HS-5 (cell line): ENCODE results near the gene PCNX1.
"Not testable (repeated sequence)": the region's sequence is repeated elsewhere in the genome, so short reads cannot be mapped to it uniquely, and the experiment has no call there.

Experiments used
- DNase-seq: peaks from one replicate; pipeline ENCODE4 v3.0.0-alpha.2; 2012; ENCODE audit warnings: low read depth

PCNX1 gene

DNA sequence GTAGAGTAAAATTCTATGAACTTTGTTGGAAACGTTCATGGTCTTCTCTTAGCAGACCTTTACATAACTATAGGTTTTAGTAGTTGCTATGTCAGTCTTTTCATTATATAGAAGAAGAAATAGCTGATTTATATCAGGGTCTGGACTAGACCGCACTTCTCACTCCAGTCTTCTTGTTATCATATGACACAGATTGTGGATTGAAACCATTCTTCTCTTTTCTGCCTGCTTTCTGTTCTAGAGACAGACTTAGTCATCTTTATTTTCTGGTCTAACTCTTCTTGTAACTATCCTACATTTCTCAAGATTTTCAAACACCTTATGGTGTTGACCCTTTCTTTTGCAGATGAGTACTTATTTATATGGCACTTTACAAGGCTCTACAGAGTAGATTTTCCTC, 55.7 kb downstream of the PCNX1 start:
- no peak for DNase-seq

DNA sequence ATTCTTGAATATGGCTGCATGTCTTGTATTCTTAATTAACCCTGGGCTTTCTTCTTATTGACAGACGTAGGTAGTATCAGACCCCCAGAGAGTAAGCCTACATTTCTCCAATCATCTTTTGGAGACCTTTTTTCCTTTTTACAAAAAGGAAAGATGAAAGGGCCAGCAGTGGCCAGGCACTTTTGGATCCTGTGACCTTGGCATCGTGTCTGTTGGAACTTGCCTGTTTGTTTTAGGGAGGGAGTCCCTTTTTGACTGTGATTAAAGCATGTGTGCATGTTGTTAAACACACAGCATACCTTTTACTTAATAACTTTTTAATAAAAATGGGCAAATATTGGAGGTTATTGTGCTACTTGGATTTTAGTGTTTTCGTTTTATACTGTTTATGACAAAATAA, 57.2 kb downstream of the PCNX1 start:
- DNase-seq, result no peak

DNA sequence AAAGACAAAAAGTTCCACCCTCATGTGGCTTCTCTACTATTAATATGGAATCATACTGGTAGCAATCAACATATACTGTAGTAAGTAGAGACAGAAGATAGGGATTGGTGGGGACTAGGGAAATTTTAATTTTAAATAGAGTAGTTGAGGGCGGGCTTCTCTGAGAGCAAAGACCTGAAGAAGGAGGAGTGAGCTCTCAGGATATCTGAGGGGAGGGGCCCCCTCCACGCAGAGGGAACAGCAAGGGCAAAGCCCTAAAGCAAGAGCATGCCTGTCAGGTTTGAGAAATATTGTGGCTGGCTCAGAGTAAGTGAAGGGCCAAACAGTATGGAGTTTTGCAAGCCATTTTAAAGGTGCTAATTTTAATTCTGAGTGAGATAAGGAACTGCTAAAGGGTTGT, 64.3 kb downstream of the PCNX1 start:
- no peak for DNase-seq

DNA sequence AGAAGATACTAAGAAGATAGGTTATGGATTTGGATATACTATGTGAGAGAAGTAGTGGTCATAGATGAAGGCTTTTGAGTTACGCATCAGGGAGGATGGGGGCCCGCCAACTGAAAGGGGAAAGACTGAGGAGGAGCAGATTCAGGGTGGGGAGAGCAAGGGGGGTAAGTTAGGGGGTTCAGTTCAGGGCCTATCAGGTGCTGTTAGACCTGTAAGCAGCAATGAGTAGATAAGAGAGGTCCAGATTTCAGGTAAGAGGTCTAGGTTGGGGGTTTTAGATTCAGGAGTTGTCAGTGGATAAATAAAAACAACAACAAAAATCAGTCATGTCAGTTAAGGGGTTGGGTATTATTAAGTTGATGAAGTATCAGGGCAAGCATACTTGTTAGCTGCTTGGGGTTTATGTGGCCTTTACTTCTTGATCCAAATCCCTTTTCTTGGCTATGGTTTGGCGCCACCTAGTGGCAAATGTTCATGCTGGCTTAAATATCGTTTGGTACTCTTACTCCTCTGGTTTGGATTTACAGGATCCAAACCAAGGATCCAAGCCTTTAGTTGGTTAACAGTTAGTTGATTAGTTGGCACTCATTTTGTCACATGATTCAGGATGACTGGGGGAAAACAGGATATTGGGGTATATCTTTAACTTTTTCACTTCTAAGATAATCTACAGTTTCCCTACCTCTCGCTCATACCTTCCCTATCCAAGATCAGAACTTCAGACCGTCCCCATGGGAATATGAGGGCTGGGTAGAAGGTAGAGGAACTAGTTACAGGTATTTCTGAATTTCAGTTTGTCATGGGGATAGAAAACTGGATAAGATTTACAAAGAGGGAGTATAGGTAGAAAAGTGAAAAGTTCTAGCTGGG, 65.1 kb downstream of the PCNX1 start:
- DNase-seq, result peak; percentile 43

DNA sequence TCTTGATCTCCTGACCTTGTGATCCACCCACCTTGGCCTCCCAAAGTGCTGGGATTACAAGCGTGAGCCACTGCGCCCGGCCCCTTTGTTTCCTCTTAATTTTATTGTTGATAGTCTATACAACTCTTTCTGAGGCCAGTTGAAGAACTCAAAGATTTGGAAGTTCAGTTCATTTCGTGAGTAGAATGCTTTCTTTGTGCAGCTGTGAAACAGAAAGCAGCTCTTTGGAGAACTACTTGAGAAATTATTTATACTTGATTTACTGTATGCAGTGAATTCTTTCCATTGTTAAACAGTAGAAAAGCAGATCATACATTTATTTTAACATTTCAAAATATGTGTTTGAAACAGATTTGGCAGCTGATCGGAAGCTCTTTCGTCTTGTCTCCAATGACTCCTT, 69.3 kb downstream of the PCNX1 start:
- no peak for DNase-seq

DNA sequence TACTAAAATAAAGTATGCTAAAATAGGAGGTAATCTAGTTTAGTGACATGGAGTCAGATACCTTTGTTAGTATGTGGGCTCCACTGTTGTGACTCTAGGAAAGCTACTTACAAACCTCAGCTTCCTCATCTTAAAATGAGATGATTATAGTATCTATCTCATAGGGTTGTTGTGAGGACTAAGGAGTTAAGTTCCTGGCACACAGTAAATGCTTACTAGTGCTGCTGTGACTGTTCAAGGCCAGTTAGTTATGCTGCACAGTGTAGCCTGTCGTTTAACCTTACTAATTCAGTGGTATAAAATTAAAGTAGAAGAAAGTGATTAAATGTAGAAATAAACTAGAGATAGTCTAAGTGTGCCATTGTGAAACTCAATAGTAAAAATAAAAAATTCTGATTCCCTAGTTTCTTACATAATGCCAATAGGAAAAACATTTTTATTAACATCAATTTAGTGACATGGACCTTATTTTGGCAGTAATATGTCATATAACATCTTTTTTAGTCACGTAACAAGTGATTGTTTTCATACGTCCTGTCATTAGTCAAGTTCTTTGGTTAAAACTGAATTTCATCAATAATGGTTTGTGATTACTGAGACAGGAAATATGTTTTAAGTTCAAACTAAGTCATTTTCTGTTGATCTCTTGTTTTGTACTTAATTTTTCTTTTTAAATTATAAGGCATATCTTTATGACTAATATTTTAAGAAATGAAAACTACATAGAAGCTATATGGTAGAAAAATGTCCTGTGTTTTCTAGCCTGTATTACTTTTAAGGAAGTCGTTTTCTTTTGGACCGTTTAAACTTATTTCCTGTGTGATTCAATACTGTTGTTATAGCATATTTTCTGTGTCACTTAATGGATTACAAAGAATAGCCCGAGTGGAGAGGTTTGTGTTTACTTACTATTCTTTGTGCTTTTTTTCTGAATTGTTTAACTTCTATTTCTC, 74.0 kb downstream of the PCNX1 start:
- no peak for DNase-seq

DNA sequence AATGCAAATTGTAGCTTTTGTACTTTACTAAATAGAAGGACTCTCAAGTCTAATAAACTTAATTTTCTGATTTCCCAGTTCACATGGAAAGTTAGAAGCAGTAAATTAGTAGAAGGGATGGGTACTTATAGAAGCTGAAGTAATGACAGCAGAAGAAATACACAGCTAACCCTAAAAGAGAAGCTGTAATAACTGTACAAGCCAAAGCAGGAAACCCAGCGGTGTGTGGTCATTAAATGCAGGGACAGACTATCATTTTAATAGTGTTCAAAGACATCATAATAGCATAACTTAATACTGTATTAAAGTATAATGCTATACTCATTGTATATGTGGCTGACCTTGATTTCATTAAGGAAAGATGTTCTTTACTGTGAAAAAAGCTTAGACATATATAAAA, 74.9 kb downstream of the PCNX1 start:
- DNase-seq, result no peak

DNA sequence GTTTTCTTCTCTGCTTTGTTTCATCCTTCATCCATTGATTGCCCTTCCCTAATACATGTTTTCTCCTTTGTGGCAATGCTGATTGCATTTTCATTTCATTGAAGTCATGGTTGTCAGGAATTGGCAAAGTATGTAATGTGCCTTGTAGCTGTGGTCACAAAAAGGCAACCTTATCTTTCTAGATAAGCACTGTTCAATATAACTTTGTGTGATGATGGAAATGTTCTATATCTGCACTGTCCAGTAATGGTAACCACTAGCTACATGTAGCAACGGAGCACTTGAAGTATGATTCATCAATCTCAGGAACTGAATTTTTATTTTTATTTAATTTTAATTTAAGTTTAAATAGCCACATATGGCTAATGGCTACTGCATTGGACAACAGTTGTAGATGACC, 79.8 kb downstream of the PCNX1 start:
- DNase-seq, result no peak

DNA sequence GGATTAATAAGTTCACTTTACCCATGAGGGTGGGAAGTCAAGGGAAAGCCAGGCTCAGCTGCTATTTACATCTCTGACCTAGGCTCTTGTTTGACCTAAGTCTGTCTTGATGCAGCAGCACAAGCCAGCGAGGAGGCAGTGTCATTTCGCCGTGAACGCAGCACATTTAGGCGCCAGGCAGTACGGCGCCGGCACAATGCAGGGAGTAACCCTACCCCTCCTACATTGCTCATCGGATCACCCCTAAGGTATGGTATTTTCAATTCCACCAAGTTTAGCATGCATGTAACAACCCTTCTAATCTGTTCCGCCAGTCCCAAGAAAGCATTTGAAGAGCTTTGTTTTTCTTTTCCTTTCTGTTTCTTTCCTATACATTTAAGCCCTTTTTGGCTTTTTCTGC, 81.2 kb downstream of the PCNX1 start:
- DNase-seq, result no peak

DNA sequence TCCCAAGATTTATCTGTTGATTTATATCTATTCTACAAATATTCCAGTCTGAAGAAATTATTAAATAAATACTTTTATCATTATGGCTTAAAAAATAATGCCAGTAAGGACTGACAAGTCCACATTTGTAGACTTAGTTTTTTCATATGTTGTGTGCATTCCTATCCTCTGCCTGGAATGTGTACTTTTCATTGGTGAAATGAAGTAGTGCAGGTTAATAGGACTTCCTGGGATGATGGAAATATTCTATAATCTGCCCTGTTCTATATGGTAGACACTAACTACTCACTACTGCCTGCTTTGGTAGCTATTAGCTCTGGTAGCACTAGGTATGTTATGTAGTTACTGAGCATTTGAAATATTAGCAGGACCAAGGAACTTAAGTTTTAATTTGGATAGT, 86.7 kb downstream of the PCNX1 start:
- DNase-seq, result no peak

DNA sequence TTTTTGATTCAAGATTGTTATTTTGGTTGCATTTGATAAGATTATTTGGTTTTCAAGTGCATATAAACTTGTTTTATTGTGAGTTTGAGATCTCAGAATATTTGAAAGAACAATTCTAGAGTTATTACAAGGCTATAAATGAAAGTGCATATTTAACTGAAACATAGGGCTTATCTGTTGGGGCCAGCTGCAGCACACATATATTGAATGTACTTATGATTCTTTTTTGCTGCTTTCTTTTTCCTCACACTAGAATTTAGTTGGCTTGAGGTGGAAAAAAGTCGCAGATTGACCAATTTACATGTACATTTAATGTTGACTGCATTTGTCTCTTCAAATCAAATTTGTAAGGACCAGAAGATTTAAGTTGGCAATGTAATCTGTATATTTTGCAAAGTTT, 88.0 kb downstream of the PCNX1 start:
- no peak for DNase-seq

DNA sequence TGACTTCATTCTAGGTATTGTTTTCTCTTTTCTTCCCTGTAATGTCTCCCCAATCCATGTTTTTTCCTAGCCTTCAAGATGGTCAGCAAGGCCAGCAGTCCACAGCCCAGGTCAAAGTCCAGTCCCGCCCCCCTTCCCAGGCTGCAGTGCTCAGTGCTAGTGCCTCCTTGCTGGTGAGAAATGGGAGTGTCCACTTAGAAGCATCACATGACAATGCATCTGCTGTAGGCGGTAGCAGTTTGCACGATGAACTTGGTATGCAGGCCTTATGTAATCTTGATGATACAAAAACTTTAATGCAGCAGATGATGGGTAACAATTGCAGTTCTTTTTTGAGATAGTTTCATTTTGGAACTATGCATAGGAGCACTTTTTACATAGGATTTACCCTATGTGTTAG, 88.4 kb downstream of the PCNX1 start:
- DNase-seq, result no peak

DNA sequence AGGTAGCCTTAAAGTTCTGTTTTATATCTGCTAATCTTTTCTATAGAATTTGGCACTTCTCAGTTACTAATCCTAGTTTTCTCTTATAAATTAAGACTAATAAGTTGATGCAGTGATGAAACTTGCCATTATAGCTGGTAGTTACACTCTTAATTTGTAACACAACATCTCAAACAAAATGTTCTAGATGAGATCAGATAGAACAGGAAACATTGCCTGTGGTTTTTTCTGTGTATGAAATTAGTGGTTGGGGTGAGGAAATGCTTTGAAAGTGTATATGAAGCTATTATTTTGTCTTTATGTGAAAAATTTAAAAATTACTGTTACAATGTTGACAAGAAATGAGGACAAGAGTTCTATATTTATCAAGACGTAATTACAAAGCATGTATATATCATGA, 91.9 kb downstream of the PCNX1 start:
- no peak for DNase-seq

DNA sequence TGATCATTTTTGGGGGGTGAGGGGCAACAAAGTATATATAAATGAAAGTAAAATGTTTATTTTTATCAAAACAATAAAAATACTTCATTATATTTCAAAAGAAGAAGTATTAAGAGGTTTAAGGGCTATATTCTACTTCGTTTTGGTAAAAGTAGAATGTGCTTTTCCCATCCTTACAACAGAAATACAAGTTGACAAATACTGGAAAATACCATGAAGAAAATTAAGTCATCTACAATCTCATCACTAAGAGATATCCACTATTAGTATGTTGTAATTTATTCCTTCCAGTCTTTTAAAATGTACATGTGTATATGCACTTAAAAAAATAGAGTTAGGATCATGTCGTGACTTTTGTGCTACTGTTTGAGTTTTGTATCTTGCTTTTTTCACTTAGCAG, 92.8 kb downstream of the PCNX1 start:
- DNase-seq, result no peak

DNA sequence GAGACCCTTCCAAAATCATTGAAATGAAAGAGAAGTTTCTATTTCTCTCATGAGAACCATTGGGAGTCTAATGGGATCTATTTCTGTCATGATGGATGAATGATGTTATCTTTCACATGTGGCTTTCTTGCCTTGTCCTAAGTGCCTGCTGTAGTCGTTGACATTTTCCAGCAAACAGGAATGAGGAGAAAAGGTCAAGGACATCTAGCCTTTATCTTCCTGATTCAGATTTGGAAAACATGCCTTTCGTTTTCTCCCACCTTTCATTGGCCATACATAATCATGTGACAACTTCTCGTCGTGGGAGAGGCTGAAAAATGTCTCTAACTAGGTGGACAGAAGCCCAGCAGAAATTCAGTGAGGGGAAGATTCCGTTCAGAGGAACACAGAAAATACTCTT, 94.5 kb downstream of the PCNX1 start:
- DNase-seq, result no peak

DNA sequence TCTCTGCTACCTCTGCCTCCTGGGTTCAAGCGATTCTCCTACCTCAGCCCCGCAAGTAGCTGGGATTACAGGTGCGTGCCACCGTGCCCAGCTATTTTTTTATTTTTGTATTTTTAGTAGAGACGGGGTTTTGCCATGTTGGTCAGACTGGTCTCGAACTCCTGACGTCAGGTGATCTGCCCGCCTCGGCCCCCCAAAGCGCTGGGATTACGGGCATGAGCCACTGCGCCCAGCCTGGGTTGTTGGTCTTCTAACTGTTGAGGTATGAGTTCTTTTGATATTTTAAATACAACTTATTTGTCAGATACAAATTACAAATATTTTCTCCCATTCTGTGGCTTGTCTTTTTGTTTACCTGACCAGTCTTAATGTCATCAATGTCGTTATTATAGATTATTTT, 95.9 kb downstream of the PCNX1 start:
- no peak for DNase-seq

DNA sequence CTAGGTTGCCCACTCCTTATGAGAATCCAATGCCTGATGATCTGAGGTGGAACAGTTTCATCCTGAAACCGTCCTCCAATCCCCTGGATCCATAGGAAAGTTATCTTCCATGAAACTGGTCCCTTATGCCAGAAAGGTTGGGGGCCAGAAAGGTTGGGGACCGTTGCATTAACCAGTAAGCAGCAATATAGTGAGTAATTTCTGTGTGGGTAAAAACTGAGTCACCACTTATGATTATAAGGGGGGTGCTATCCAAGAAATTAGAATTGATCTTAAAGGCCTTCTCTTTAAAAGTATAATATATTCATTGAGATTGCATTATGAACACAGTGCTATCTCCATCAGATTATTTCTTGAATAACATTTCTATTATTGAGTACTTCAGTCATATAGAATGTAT, 97.2 kb downstream of the PCNX1 start:
- DNase-seq, result no peak

DNA sequence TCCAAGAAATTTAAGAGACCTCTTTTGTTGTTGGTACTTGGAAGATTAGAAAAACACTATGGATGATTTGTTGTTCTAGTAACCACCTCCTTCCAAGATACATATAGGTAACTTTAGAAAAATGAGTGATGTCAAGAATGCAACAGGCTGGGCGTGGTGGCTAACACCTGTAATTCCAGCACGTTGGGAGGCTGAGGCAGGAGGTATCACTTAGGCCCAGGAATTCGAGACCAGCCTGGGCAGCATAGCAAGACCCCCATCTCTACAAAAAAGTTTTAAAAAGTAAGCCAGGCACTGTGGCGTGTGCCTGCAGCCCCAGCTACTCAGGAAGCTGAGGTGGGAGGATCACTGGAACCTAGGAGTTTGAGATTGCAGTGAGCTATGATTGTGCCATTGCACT, 97.8 kb downstream of the PCNX1 start:
- DNase-seq, result no peak

DNA sequence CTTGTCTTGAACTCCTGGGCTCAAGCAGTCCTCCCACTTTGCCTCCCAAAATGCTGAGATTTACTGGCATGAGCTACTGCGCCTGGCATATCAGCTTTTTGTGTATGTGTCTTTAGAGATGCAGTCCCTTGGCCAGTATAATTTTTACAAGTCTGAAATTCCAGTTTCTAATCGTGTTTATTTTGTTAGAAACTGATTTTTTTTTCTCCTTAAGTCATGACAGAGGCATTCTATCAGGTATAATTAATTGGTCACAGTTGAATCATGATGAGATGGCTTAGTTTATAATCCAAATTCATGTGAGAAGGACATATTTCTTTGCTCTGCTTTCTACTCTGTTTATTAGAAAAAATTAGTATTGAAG, 98.9 kb downstream of the PCNX1 start:
- no peak for DNase-seq

DNA sequence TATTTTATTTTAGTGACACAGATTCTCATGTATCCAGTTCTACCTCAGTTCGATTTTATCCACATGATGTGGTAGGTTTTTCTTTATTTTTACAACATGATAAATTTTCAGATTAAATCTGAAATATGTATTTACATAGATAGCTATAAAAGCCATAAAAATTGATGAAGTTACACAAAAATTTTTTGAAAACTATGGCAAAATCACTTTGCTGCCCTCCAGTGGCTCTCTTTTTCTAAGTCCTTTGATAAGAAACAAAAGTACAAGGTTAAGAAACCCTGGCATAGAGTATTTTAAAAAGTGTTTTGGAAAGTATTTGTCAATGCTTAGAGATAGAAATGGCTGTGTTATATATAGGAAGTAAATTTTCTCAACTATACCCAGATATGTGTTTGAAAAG, 104.2 kb downstream of the PCNX1 start:
- no peak for DNase-seq

DNA sequence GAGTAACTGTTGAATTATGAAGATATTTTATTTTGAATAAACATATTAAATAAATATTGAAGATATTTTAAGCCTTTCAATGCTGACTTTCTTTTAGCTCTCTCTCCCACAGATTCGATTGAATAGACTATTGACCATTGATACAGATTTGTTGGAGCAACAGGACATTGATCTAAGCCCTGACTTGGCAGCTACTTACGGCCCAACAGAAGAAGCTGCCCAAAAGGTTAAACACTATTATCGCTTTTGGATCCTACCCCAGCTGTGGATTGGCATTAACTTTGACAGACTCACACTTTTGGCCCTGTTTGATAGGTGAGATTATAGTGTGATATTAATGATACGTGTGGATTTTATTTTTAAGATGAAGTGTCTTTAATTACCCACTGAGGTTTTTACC, 105.6 kb downstream of the PCNX1 start:
- no peak for DNase-seq

DNA sequence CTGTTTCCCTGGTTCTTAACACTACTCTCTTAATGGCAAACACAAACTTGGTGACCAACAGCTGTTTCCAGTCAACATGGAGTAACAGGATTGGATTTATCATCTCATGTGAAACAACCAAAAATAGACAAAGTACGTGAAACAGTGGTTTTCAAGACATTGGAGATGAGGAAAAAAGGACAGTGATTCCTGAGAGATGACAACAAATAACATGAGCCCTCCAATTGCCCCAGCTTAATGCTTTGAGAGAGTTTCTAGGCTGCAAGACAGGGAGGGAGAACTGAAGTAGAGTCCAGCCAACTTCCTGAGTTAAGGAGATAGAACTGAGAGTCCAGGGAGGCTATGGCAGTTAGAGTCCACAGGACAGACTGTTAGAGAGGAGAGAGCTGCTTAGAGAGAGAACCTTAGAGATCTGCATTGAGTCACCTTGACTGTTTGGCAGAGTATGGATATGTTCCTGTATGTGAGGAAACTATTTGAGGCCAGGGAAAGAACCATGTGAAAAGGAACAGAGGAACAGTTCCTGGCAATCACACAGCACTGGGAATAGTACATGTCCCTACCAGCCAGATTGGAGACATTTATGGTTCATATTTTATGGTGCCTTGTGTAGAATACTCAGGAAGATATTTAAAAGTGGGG, 106.4 kb downstream of the PCNX1 start:
- DNase-seq, result no peak

DNA sequence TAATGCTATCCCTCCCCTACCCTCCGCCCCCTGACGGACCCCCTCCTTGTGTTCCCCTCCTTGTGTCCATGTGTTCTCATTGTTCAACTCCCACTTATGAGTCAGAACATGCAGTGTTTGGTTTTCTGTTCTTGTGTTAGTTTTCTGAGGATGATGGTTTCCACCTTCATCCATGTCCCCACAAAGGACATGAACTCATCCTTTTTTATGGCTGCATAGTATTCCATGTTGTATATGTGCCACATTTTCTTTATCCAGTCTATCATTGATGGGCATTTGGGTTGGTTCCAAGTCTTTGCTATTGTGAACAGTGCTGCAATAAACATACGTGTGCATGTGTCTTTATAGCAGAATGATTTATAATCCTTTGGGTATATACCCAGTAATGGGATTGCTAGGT, 112.7 kb downstream of the PCNX1 start:
- not testable (repeated sequence) for DNase-seq
